GM12874 (cell line): ENCODE results near the gene PPP3CA.

Experiments used
- CTCF ChIP-seq: IDR thresholded peaks from 2 replicates; pipeline ENCODE4 v1.5.1; 2011; ENCODE audit warnings: low read depth, mild to moderate bottlenecking, control low read depth, low read length, moderate library complexity; ENCODE audit not compliant: insufficient read depth

Gene PPP3CA

GRCh38 chr4:101346351-101347266 is 717 bp downstream of the PPP3CA start:
- no peak for TF ChIP-seq CTCF

- TF ChIP-seq CTCF: no peak
These were observed 1.6 kb downstream of the PPP3CA start for GRCh38 chr4:101345596-101346350.

GRCh38 chr4:101345271-101345595 is 2.1 kb downstream of the PPP3CA start:
- TF ChIP-seq CTCF: no peak

- TF ChIP-seq CTCF: no peak
These were observed 8.0 kb downstream of the PPP3CA start for GRCh38 chr4:101339332-101339731.

- no peak for TF ChIP-seq CTCF
These were observed 9.6 kb downstream of the PPP3CA start for GRCh38 chr4:101337688-101338087.

- no peak for TF ChIP-seq CTCF
These were observed 12.3 kb downstream of the PPP3CA start for GRCh38 chr4:101334963-101335572.

GRCh38 chr4:101332424-101332823 is 14.9 kb downstream of the PPP3CA start:
- TF ChIP-seq CTCF: no peak
